H4 (cell line): ENCODE measurements around the gene KIAA0232. TPM values are rescaled to one million over a fixed set of nuclear protein-coding genes. Genes with fewer than 3 reads are reported as not detected.
A peak's percentile ranks its signal among the peaks of the same experiment; 100 is the strongest.
"Not testable (repeated sequence)": the region's sequence is repeated elsewhere in the genome, so short reads cannot be mapped to it uniquely, and the experiment has no call there.

Source experiments
- DNase-seq: peaks from one replicate; pipeline ENCODE4 v3.0.0-alpha.2; 2015; ENCODE audit warnings: low spot score
- total RNA-seq: library from RNA; depleted of rRNA; stranded (reverse); fragments of >200 nt; shearing (Covaris generic); gene quantifications from 2 replicates; pipeline ENCODE4 v1.2.3, GENCODE V29; 2014

Gene KIAA0232
- total RNA-seq, 1 experiment from 2014 or later = 24.3 TPM

- no peak for DNase-seq
These were observed 8.6 kb upstream of the KIAA0232 start for GRCh38 chr4:6773616-6774540.

GRCh38 chr4:6775746-6776145 is 6.8 kb upstream of the KIAA0232 start:
- no peak for DNase-seq

GRCh38 chr4:6776920-6777635 is 5.4 kb upstream of the KIAA0232 start:
- no peak for DNase-seq

DNA sequence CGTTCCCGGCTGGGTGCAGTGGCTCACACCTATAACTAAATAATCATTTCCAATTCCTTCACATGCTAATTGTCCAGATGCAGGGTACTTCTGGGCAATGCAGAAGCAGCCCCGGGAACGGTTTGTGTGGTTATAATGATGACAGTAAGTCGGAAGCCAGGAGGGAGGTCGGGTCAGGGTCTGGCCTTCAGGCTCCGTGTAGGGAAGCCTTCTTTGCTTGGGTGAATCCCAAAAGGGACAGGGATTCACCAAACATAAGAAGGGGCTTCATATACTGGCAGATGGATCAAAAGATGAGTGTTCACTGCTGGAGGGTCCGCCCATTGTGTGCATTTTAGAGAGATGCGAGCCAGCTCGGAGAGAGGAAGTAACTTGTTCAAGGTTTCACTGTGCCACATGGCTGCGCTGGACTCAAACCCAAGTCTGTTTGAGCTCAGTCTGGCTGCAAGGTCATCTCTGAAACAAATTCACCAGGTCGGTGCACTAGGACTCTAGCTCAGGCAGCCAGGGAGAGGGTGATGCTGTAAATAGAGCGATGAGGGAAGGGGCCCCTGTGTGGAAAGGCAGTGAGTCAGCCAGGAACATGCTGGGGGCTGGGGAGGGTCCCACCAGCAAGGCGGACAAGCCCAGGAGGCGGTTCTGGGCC is 4.8 kb upstream of the KIAA0232 start:
- no peak for DNase-seq

- no peak for DNase-seq
These were observed 4.1 kb upstream of the KIAA0232 start for GRCh38 chr4:6778435-6778834.

DNA sequence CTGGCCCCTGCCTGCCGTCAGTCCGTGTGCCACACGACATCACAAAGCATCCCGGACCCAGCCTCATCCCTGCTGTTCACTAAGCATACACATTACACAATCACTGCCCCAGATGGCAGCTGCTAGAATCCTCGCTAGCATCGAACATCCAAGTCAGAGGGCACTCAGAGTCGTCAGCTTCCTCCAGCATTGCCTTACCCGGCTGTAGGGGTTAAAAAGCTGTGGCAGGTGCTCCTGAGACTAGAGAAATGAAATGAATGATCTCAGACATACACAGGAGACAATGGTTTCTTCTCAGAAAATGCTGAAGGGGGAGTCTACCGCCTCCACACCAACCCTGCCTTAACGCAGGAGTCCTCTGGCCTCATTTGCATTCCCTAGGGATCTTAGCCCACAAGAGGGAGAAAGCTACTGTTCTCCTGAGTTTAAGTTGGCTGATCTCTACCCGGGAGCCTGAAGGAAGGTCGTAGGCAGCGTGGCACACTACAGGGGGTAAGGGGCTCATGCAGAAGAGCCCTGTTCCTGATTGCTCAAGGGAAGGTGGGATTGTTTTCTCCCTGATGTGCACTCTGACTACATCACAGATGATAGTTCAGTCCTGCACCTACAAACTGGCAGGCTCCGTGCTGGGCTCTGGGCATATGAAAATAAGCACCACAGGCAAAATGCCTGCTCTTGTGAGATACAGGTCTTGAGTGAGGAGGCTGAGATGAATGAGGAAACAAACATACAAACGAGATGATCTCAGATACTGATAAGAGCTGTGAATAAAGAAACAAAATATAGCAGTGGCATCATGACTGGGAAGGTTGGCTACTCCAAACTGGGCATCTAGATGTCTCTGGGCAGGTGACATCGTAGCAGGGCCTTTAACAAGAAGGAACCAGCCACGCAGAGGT is 2.6 kb upstream of the KIAA0232 start:
- no peak for DNase-seq

DNA sequence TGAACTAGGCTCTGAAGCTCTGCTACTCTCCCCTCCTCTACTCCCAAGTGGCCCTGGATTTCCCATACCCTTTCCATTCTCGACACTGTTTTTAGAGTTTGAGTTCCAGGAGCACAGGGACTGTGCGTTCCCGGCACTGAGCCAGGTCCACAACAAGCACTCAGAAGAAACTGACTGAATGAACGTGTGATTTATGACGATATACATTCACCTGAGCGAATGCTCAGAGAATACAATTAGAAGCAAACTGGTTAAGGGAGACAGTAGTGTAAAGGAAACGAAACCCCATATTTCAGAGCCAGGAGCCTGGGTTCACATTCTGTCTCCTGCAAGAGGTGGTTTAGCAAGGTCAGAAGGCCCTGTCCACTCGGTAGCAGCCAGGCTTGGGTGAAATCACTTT is 1.4 kb upstream of the KIAA0232 start:
- DNase-seq = no peak

- no peak for DNase-seq
These were observed 966 bp upstream of the KIAA0232 start for GRCh38 chr4:6781561-6781960.

DNA sequence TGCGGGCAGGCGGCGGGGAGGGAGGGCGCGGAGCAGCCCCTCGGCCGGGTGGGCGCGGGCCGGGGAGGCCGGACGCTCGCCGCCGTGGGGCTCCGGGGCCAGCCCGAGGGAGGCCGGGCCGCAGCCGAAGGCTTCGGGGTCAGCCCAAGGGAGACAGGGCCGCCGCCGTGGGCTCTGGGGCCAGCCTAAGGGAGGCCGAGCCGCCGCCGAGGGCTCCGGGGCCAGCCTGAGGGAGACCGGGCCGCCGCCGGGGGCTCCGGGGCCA is 251 bp downstream of the KIAA0232 start:
- no peak for DNase-seq

GRCh38 chr4:6783111-6783981 is 819 bp downstream of the KIAA0232 start:
- DNase-seq = peak; percentile 66

- no peak for DNase-seq
These were observed 3.0 kb downstream of the KIAA0232 start for GRCh38 chr4:6785572-6785925.

GRCh38 chr4:6788123-6788522 is 5.6 kb downstream of the KIAA0232 start:
- DNase-seq = no peak

DNA sequence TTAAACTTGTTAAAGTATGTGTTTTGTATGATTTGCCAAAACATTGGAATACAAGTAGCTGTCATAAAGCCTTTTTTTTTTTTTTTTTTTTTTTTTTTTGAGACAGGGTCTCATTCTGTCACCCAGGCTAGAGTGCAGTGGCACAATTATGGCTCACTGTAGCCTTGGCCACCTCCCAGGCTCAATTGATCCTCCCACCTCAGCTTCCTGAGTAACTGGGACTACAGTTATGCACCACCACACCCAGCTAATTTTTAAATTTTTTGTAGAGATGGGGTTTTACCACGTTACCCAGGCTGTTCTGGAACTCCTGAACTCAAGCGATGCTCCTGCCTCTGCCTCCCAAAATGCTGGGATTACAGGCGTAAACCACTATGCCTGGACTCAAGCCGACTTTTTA is 8.7 kb downstream of the KIAA0232 start:
- not testable (repeated sequence) for DNase-seq

- DNase-seq = not testable (repeated sequence)
These were observed 9.3 kb downstream of the KIAA0232 start for GRCh38 chr4:6791796-6792195.

DNA sequence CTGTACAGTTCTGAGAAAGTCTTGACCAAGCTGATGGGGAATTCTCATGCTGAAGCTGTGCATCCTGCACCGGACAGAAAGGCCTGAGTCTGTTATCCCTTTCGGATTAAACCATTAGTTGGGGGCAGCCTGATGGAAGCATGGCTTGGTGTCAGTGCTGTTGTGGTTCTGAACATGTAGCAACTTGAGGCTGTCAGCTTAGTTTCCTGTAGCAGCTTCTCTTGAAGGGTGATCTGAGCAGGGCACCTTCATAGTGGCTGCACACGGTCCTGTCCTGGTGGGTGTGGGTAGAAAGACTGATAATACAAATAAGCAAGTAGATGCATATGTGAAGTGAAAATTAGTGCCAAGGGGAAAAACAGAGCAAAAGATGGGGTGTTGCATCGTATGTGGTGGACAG is 11.7 kb downstream of the KIAA0232 start:
- DNase-seq = no peak

- DNase-seq = no peak
These were observed 13.3 kb downstream of the KIAA0232 start for GRCh38 chr4:6795821-6796220.

DNA sequence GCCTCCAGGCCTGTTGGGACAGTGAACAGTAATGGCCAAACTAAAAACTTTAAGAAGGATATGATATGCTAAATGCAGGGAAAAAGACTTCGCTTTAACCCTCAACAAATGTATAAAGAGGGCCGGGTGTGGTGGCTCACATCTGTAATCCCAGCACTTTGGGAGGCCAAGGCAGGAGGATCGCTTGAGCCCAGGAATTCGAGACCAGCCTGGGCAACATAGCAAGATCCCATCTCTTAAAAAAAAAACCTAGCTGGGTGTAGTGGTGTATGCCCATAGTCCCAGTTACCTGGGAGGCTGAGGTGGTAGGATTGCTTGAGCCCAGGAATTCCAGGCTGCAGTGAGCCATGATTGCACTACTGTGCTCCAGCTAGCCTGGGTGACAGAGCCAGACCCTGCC is 14.8 kb downstream of the KIAA0232 start:
- DNase-seq = not testable (repeated sequence)

- DNase-seq = no peak
These were observed 16.6 kb downstream of the KIAA0232 start for GRCh38 chr4:6799091-6799490.

- no peak for DNase-seq
These were observed 19.5 kb downstream of the KIAA0232 start for GRCh38 chr4:6802025-6802424.

- DNase-seq = no peak
These were observed 20.1 kb downstream of the KIAA0232 start for GRCh38 chr4:6802626-6803025.

DNA sequence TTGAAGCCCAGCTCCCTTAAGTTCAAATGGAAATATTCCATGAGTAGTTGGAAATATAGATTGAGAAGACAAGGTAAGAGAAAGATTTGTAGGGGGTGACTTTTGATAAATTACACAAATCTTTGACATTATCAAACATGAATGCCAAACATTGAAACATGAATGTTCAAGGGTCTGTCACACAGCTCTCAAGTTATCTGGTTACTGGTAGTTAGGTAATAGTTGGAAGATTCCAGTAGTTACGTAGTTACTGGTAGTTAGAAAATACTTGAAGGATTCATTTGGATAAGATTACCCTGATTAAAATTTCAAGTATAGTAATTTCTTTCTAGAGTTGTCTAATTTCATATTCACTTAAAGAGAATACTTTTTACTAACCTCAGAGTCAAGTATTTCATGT is 20.7 kb downstream of the KIAA0232 start:
- no peak for DNase-seq
